ENCODE results near the gene PHF2.

GRCh38 chr9:93667006-93667405 lies 90.6 kb downstream of the PHF2 start:
- no peak for TF ChIP-seq REST (IDR thresholded peaks at IDR 0.05; ENCODE audit: borderline replicate concordance)
- TF ChIP-seq REST (CRISPR knock-in tag; IDR thresholded peaks at IDR 0.05; ENCODE audit: low read depth) = no peak
- no peak for TF ChIP-seq UBTF (IDR thresholded peaks at IDR 0.05; ENCODE audit: borderline replicate concordance in 1 of 2, low read depth in 2 of 2, low read length in 2 of 2)
- no peak for TF ChIP-seq RAD21 (CRISPR knock-in tag; conservative IDR thresholded peaks at IDR 0.05 in 1 of 2, IDR thresholded peaks at IDR 0.05 in 1 of 2)
- no peak for TF ChIP-seq POLR2AphosphoS5 (IDR thresholded peaks at IDR 0.05; ENCODE audit: control insufficient read depth, insufficient read depth, low read depth, low read length)
- TF ChIP-seq JUN (IDR thresholded peaks at IDR 0.05; ENCODE audit: borderline replicate concordance, low read depth, low read length) = no peak
- TF ChIP-seq JUN (CRISPR knock-in tag; IDR thresholded peaks at IDR 0.05; ENCODE audit: borderline replicate concordance) = no peak
- no peak for TF ChIP-seq CHD4 (IDR thresholded peaks at IDR 0.05; ENCODE audit: insufficient read depth, insufficient replicate concordance, low read depth, low read length, poor library complexity, severe bottlenecking)
- TF ChIP-seq MTA2 (IDR thresholded peaks at IDR 0.05; ENCODE audit: low read depth) = no peak
- TF ChIP-seq STAT5B (CRISPR knock-in tag; IDR thresholded peaks at IDR 0.05) = no peak
- TF ChIP-seq JUND (IDR thresholded peaks at IDR 0.05; ENCODE audit: borderline replicate concordance, low read depth, low read length) = no peak
- no peak for TF ChIP-seq JUND (tag; IDR thresholded peaks at IDR 0.05; ENCODE audit: borderline replicate concordance, low read depth, low read length)
- no peak for TF ChIP-seq ZNF449 (CRISPR knock-in tag; IDR thresholded peaks at IDR 0.05)
- no peak for TF ChIP-seq HMGN3 (IDR thresholded peaks at IDR 0.05; ENCODE audit: borderline replicate concordance, extremely low read depth, insufficient read length, low read depth, low read length)
- TF ChIP-seq ERF (CRISPR knock-in tag; IDR thresholded peaks at IDR 0.05) = no peak
- TF ChIP-seq MAX (CRISPR knock-in tag; IDR thresholded peaks at IDR 0.05) = no peak
- no peak for TF ChIP-seq FOXK2 (conservative IDR thresholded peaks at IDR 0.05 in 1 of 2, IDR thresholded peaks at IDR 0.05 in 1 of 2; ENCODE audit: low read depth in 2 of 2)
